Neural progenitor cell (in vitro differentiated cells): ENCODE data around the gene RAB9A. TPM values are rescaled to one million over a fixed set of nuclear protein-coding genes. Genes with fewer than 3 reads are reported as not detected.

Source experiments
- DNase-seq: peaks from one replicate; pipeline ENCODE4 v3.0.0-alpha.2; 2016; ENCODE audit warnings: low spot score
- H2AFZ ChIP-seq: fragments of 200-600 bp; sonication (generic); replicated peaks from 2 replicates; pipeline ENCODE4 v1.6.1; 2016; ENCODE audit warnings: antibody characterized with exemption
- H3F3A ChIP-seq: fragments of 200-600 bp; sonication (generic); 2 replicates; pipeline ENCODE4 v1.6.1; 2016; ENCODE audit warnings: antibody characterized with exemption, low read depth
- H3K27ac ChIP-seq: fragments of 200-600 bp; sonication (generic); 2 replicates; pipeline ENCODE4 v1.5.1; 2016; ENCODE audit warnings: mild to moderate bottlenecking
- H3K27me3 ChIP-seq: fragments of 200-600 bp; sonication (generic); 2 replicates; pipeline ENCODE4 v1.6.1; 2016; ENCODE audit warnings: mild to moderate bottlenecking, moderate library complexity
- H3K36me3 ChIP-seq: fragments of 200-600 bp; sonication (generic); 2 replicates; pipeline ENCODE4 v1.5.1; 2016
- H3K4me1 ChIP-seq: fragments of 200-600 bp; sonication (generic); 2 replicates; pipeline ENCODE4 v1.6.1; 2016; ENCODE audit warnings: mixed run types
- H3K4me2 ChIP-seq: fragments of 200-600 bp; sonication (generic); 2 replicates; pipeline ENCODE4 v1.6.1; 2016
- H3K4me3 ChIP-seq: fragments of 200-600 bp; sonication (generic); 2 replicates; pipeline ENCODE4 v1.5.1; 2016
- H3K79me2 ChIP-seq: fragments of 200-600 bp; sonication (generic); 2 replicates; pipeline ENCODE4 v1.6.1; 2016; ENCODE audit warnings: low read depth
- H3K9ac ChIP-seq: fragments of 200-600 bp; sonication (generic); 2 replicates; pipeline ENCODE4 v1.6.1; 2016
- H3K9me3 ChIP-seq: fragments of 200-600 bp; sonication (generic); 2 replicates; pipeline ENCODE4 v1.5.1; 2016; ENCODE audit warnings: low read depth
- H4K20me1 ChIP-seq: fragments of 200-600 bp; sonication (generic); 2 replicates; pipeline ENCODE4 v1.6.1; 2016; ENCODE audit warnings: low read depth
- H3K27ac Mint-ChIP-seq: 3 replicates; pipeline ENCODE4 v1.8.0; 2021; ENCODE audit warnings: mixed read lengths
- H3K27me3 Mint-ChIP-seq: 2 replicates; pipeline ENCODE4 v1.8.0; 2022; ENCODE audit warnings: low read depth, mild to moderate bottlenecking, inconsistent platforms, moderate library complexity, mixed read lengths; ENCODE audit not compliant: insufficient read depth
- H3K36me3 Mint-ChIP-seq: 3 replicates; pipeline ENCODE4 v1.8.0; 2021; ENCODE audit warnings: mixed read lengths
- H3K4me1 Mint-ChIP-seq: 3 replicates; pipeline ENCODE4 v1.8.0; 2021; ENCODE audit warnings: mixed read lengths
- H3K4me3 Mint-ChIP-seq: 3 replicates; pipeline ENCODE4 v1.8.0; 2021; ENCODE audit warnings: mild to moderate bottlenecking, moderate library complexity, mixed read lengths
- H3K9me3 Mint-ChIP-seq: 3 replicates; pipeline ENCODE4 v1.8.0; 2020; ENCODE audit warnings: mixed read lengths
- CTCF ChIP-seq: fragments of 200-600 bp; sonication (generic); IDR thresholded peaks from 2 replicates; pipeline ENCODE4 v1.5.1; 2017; ENCODE audit warnings: antibody characterized with exemption, mild to moderate bottlenecking
- EZH2 ChIP-seq: fragments of 200-600 bp; sonication (generic); IDR thresholded peaks from 2 replicates; pipeline ENCODE4 v1.6.1; 2017; ENCODE audit warnings: antibody characterized with exemption, mild to moderate bottlenecking, moderate library complexity
- EZH2phosphoT487 ChIP-seq: fragments of 200-600 bp; sonication (generic); IDR thresholded peaks from 2 replicates; pipeline ENCODE4 v1.6.1; 2017; ENCODE audit warnings: antibody characterized with exemption
- total RNA-seq: library from RNA; depleted of rRNA; stranded (reverse); fragments of >200 nt; gene quantifications from 2 replicates; pipeline ENCODE4 v1.2.3, GENCODE V29; 2015; ENCODE audit warnings: low replicate concordance

Gene RAB9A
- total RNA-seq, 1 donor from 2014 or later = 30.5 TPM

GRCh38 chrX:13652850-13653693, 35.9 kb upstream of the RAB9A start, which contains the start of gene TCEANC:
TCEANC (plus strand) TSS chrX:13653141; CDS start chrX:13662509, 9,368 bp downstream.
- Histone ChIP-seq H3K4me3 (peak within 1 kb of the TSS; percentile 54), H3K27me3 (no peaks in the 10 kb centered on the region), H2AFZ (peak within 1 kb of the TSS; percentile 81), H3K9me3 (no peaks in the 10 kb centered on the region), H3K79me2 (no peaks in the 10 kb centered on the region), H3K9ac (peak within 1 kb of the TSS; percentile 48), H3K4me1 (no peaks in the 10 kb centered on the region), H3K4me2 (peak within 1 kb of the TSS; percentile 85), H3F3A (peaks cover 12% of the 10 kb centered on the region), H3K27ac (peak within 1 kb of the TSS; percentile 70), H4K20me1 (no peaks in the 10 kb centered on the region), H3K36me3 (no peaks in the 10 kb centered on the region)
- Mint-ChIP-seq H3K27me3 (peaks cover 4% of the 10 kb centered on the region), H3K36me3 (no peaks in the 10 kb centered on the region), H3K4me3 (peak within 1 kb of the TSS; percentile 90), H3K9me3 (no peaks in the 10 kb centered on the region), H3K4me1 (peaks cover 3% of the 10 kb centered on the region), H3K27ac (no peak within 1 kb of the TSS)
- DNase-seq = peak; percentile 92
- TF ChIP-seq EZH2 (no peak), EZH2phosphoT487 (no peak), CTCF (no peak)

- Histone ChIP-seq H3K9me3 (no peaks in the 10 kb centered on the region), H3F3A (peaks cover 12% of the 10 kb centered on the region), H2AFZ (no peak overlapping the region), H3K4me2 (peak overlapping the region; percentile 85), H3K27ac (no peak overlapping the region), H3K79me2 (no peaks in the 10 kb centered on the region), H3K9ac (no peak overlapping the region), H3K4me3 (peak overlapping the region; percentile 54), H3K36me3 (no peaks in the 10 kb centered on the region), H3K4me1 (no peaks in the 10 kb centered on the region), H3K27me3 (no peaks in the 10 kb centered on the region), H4K20me1 (no peaks in the 10 kb centered on the region)
- no peak for DNase-seq
- TF ChIP-seq CTCF = no peak
- TF ChIP-seq EZH2 = no peak
- no peak for TF ChIP-seq EZH2phosphoT487
- peak overlapping the region; percentile 90 for H3K4me3 Mint-ChIP-seq
- no peaks in the 10 kb centered on the region for H3K27me3 Mint-ChIP-seq
- peaks cover 9% of the 10 kb centered on the region for H3K4me1 Mint-ChIP-seq
- H3K27ac Mint-ChIP-seq = no peak overlapping the region
- no peaks in the 10 kb centered on the region for H3K36me3 Mint-ChIP-seq
- no peaks in the 10 kb centered on the region for H3K9me3 Mint-ChIP-seq
Measured at GRCh38 chrX:13654116-13654515, 34.8 kb upstream of the RAB9A start.

- Histone ChIP-seq H3K4me2 (no peak overlapping the region), H3K9me3 (no peaks in the 10 kb centered on the region), H3F3A (peaks cover 12% of the 10 kb centered on the region), H3K27me3 (no peaks in the 10 kb centered on the region), H3K27ac (no peak overlapping the region), H4K20me1 (no peaks in the 10 kb centered on the region), H3K9ac (no peak overlapping the region), H3K79me2 (no peaks in the 10 kb centered on the region), H3K4me3 (no peak overlapping the region), H2AFZ (no peak overlapping the region), H3K4me1 (no peaks in the 10 kb centered on the region), H3K36me3 (peaks cover 4% of the 10 kb centered on the region)
- no peaks in the 10 kb centered on the region for H3K9me3 Mint-ChIP-seq
- no peak overlapping the region for H3K27ac Mint-ChIP-seq
- peaks cover 11% of the 10 kb centered on the region for H3K4me1 Mint-ChIP-seq
- H3K27me3 Mint-ChIP-seq = no peaks in the 10 kb centered on the region
- no peak overlapping the region for H3K4me3 Mint-ChIP-seq
- H3K36me3 Mint-ChIP-seq = no peaks in the 10 kb centered on the region
- TF ChIP-seq CTCF (no peak), EZH2 (no peak), EZH2phosphoT487 (no peak)
- DNase-seq = no peak
Measured at GRCh38 chrX:13655674-13656073, 33.3 kb upstream of the RAB9A start.
